ENCODE results near the gene PCSK5. TPM values are rescaled to one million over a fixed set of nuclear protein-coding genes. Genes with fewer than 3 reads are reported as not detected.

Gene PCSK5
- total RNA-seq, 1 experiment from 2014 or later = 7.5 TPM

DNA sequence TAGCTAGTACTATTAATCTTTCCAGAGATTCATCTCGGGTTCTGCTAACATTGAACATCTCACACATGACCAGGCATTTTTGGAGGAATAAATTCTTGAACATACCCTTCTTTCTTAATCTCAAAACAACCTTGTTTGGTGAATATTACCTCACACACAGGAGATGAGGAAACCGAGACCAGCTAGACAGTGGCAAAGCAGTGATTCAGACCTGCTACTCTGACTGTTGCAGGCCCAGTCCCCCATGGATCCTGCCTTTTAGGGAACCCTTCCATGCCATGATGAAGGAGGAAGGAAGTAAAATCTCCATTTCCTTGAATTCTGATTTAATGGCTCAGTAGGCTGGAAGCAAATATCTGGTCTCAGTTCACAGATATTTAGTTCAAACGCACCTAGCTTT, 2.6 kb downstream of the PCSK5 start:
- no peaks in the 10 kb centered on the region for H3K9me3 ChIP-seq (ENCODE audit: control insufficient read depth, low read depth, low read length)
- no peak overlapping the region for H3K23ac ChIP-seq (ENCODE audit: insufficient read length, low read depth, low read length)
- peaks cover 26% of the 10 kb centered on the region for H3K23me2 ChIP-seq (ENCODE audit: insufficient read length, low read depth, low read length, poor library complexity, severe bottlenecking)
- H2BK120ac ChIP-seq (ENCODE audit: low read depth, low read length, poor library complexity, severe bottlenecking) = no peak overlapping the region
- H3K27ac Mint-ChIP-seq = no peak overlapping the region
- H3K14ac ChIP-seq (ENCODE audit: insufficient read depth, low read length) = no peak overlapping the region
- H3K4me1 Mint-ChIP-seq = peaks cover 41 to 42% of the 10 kb centered on the region in 2 experiments
- H3K27me3 Mint-ChIP-seq (ENCODE audit: low read depth) = peaks cover 43% of the 10 kb centered on the region
- no peaks in the 10 kb centered on the region for H3K9me3 Mint-ChIP-seq
- no peak overlapping the region for H2AK5ac ChIP-seq (ENCODE audit: insufficient read length, low read length)
- peak overlapping the region; percentile 80 to 96 for H3K4me3 Mint-ChIP-seq
- H4K91ac ChIP-seq (ENCODE audit: insufficient read length, low read depth, low read length) = no peak overlapping the region
- no peak overlapping the region for H3K18ac ChIP-seq (ENCODE audit: insufficient read length, low read depth, low read length)
- no peak for TF ChIP-seq CTCF (conservative IDR thresholded peaks at IDR 0.05)
- no peaks in the 10 kb centered on the region for H4K20me1 ChIP-seq (ENCODE audit: control insufficient read depth, insufficient read depth, insufficient read length)
- H3T11ph ChIP-seq (ENCODE audit: low read length) = no peak overlapping the region
- no peak overlapping the region for H4K5ac ChIP-seq (ENCODE audit: insufficient read length, low read depth, low read length)
- peaks cover 0 to 2% (median 0%) of the 10 kb centered on the region in 3 experiments; a peak in 1 of 7 replicates for H3K36me3 Mint-ChIP-seq (ENCODE audit: insufficient read depth in 1 of 3, low read depth in 3 of 3)
- WGBS (ENCODE audit: extremely low coverage, insufficient read length, low lambda C conversion rate) = no CpG with 5 or more reads among the region's 3 CpGs
- peaks cover 11% of the 10 kb centered on the region; the same call in 1 of the 2 replicates for H3K4me1 ChIP-seq (ENCODE audit: insufficient read depth, low read length)
- H3K79me1 ChIP-seq (ENCODE audit: insufficient read depth, low read depth, low read length, poor library complexity, severe bottlenecking) = peaks cover 2% of the 10 kb centered on the region
- no peak overlapping the region for H3K56ac ChIP-seq (ENCODE audit: insufficient read length, low read depth, low read length)
- peaks cover 10% of the 10 kb centered on the region; the same call in 1 of the 2 replicates for H3K79me2 ChIP-seq (ENCODE audit: insufficient read depth, low read length)
- no peak overlapping the region for H2BK20ac ChIP-seq (ENCODE audit: low read depth, low read length, poor library complexity, severe bottlenecking)
- peak overlapping the region; percentile 99 for H3K4me2 ChIP-seq (ENCODE audit: insufficient read depth, insufficient read length, low read length)
- no peaks in the 10 kb centered on the region; the same call in 1 of the 2 replicates for H3K27me3 ChIP-seq (ENCODE audit: insufficient read depth, low read length)
- no peak overlapping the region for H2BK5ac ChIP-seq (ENCODE audit: insufficient read length, low read length)
- no peak for DNase-seq
- no peak overlapping the region for H3K4ac ChIP-seq (ENCODE audit: low read depth, low read length)
- H3K27ac ChIP-seq (ENCODE audit: insufficient read length, low read depth, low read length) = no peak overlapping the region
- no peak overlapping the region for H4K8ac ChIP-seq (replicated peaks; ENCODE audit: insufficient read length, low read depth, low read length)
- H2BK15ac ChIP-seq (ENCODE audit: low read depth, low read length) = no peak overlapping the region
- H2AFZ ChIP-seq (ENCODE audit: low read length) = no peak overlapping the region
- H3K9ac ChIP-seq (ENCODE audit: extremely low read depth, insufficient read length, low read length) = peak overlapping the region; percentile 51
- H2BK12ac ChIP-seq (ENCODE audit: insufficient read length, low read depth, low read length) = no peak overlapping the region

Measured in H9 (cell line).